Measurements from ENCODE around the gene TOMT. TPM values are rescaled to one million over a fixed set of nuclear protein-coding genes. Genes with fewer than 3 reads are reported as not detected.

Gene TOMT
- total and polyA plus RNA-seq, 2 donors (not counting 1 experiment from before 2014, with no cell fraction given) = not detected

DNA sequence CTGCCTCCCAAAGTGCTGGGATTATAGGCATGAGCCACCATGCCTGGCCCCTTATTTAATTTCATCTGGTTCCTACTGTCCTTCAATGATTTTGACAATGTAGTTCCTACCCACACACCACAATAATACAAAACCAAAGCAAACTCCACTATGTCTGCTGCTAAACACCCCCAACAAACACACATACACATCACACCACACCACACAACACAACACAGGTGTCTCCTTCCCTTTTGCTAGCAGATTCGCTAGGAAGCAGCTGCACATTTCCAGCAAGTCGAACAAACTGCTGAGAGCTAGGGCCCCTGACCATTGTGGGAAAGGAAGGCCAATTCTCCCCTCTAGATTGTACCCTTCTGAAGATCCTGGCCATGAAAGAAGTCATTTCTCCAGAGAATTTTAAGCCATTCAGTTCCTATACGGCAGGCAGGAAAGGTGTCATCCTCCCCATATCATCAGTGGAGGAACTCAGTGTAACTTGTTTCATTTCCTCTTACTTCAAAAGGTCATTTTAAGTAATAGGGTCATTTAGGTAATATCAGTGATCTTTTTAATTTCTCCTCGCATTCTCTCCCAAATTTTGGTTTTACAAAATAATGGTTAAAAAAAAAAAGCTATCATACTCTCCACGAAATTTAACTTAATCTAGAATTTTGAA lies 43.9 kb upstream of the TOMT start:
- Histone ChIP-seq H2AFZ (ENCODE audit: insufficient read depth, low read depth, low read length, poor library complexity, severe bottlenecking) (peak overlapping the region; percentile 57), H3K79me2 (ENCODE audit: control insufficient read depth, insufficient read depth, low read length) (peaks cover 19% of the 10 kb centered on the region), H3K4me1 (ENCODE audit: control insufficient read depth in 2 of 2, insufficient read depth in 2 of 2, low read length in 2 of 2) (peaks cover 7 to 10% of the 10 kb centered on the region in 2 donors), H3K36me3 (replicated peaks in 1 of 2; ENCODE audit: control extremely low read depth in 1 of 2, control insufficient read depth in 1 of 2, extremely low read depth in 1 of 2, insufficient read depth in 2 of 2, low read length in 1 of 2) (peaks cover 0 to 3% of the 10 kb centered on the region in 2 experiments), H3K4me3 (ENCODE audit: control extremely low read depth in 1 of 5, extremely low read depth in 1 of 5, insufficient read depth in 1 of 5, low read depth in 2 of 5, low read length in 4 of 5) (peak overlapping the region in 3 of 5 experiments; percentile 7 to 49 (median 22)), H3K27ac (ENCODE audit: low read length in 2 of 2) (peak overlapping the region; percentile 47 to 62), H4K20me1 (ENCODE audit: control insufficient read depth, insufficient read depth, low read length, poor library complexity, severe bottlenecking) (no peaks in the 10 kb centered on the region), H3K9me3 (ENCODE audit: control extremely low read depth in 1 of 3, control insufficient read depth in 2 of 3, insufficient read depth in 1 of 3, low read length in 2 of 3) (no peaks in the 10 kb centered on the region), H3K4me2 (replicated peaks; ENCODE audit: low read depth, low read length, poor library complexity, severe bottlenecking) (peak overlapping the region; percentile 62), H3K9ac (ENCODE audit: low read length) (peak overlapping the region; percentile 40), H3K27me3 (replicated peaks in 1 of 4; ENCODE audit: control extremely low read depth in 1 of 4, control insufficient read depth in 3 of 4, insufficient read depth in 4 of 4, low read length in 3 of 4) (no peaks in the 10 kb centered on the region)
- WGBS (ENCODE audit: insufficient coverage) = 69% methylated on average over 2 of the region's 5 CpGs
- ATAC-seq (ENCODE audit: low read depth) (no peak), DNase-seq (peak; percentile 63)
- peak overlapping the region; percentile 9 for H3K4me3 Mint-ChIP-seq
- intact Hi-C loops (cut with micrococcal nuclease) = no loop called here
- H3K27me3 Mint-ChIP-seq = no peaks in the 10 kb centered on the region
- no peaks in the 10 kb centered on the region for H3K9me3 Mint-ChIP-seq (ENCODE audit: insufficient read depth)
- ChIA-PET POLR2A (interaction anchor here (0.6 kb wide), 1 partner anchor 22 kb away, joined by 4 read pairs; no protein-coding TSS in a partner anchor), CTCF (interaction anchor here (0.7 to 2.1 kb wide), 9 partner anchors 10 to 83 kb away, joined by 3 to 8 read pairs (median 3); no protein-coding TSS in a partner anchor)
- H3K27ac Mint-ChIP-seq = peak overlapping the region; percentile 78
- TF ChIP-seq EZH2 (IDR thresholded peaks at IDR 0.05; ENCODE audit: borderline replicate concordance, insufficient read depth, low read depth, low read length, poor library complexity, severe bottlenecking) = no peak
- TF ChIP-seq, protein P1, sequence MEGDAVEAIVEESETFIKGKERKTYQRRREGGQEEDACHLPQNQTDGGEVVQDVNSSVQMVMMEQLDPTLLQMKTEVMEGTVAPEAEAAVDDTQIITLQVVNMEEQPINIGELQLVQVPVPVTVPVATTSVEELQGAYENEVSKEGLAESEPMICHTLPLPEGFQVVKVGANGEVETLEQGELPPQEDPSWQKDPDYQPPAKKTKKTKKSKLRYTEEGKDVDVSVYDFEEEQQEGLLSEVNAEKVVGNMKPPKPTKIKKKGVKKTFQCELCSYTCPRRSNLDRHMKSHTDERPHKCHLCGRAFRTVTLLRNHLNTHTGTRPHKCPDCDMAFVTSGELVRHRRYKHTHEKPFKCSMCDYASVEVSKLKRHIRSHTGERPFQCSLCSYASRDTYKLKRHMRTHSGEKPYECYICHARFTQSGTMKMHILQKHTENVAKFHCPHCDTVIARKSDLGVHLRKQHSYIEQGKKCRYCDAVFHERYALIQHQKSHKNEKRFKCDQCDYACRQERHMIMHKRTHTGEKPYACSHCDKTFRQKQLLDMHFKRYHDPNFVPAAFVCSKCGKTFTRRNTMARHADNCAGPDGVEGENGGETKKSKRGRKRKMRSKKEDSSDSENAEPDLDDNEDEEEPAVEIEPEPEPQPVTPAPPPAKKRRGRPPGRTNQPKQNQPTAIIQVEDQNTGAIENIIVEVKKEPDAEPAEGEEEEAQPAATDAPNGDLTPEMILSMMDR (IDR thresholded peaks at IDR 0.05) = no peak
- H3K4me1 Mint-ChIP-seq = peaks cover 7% of the 10 kb centered on the region

DNA sequence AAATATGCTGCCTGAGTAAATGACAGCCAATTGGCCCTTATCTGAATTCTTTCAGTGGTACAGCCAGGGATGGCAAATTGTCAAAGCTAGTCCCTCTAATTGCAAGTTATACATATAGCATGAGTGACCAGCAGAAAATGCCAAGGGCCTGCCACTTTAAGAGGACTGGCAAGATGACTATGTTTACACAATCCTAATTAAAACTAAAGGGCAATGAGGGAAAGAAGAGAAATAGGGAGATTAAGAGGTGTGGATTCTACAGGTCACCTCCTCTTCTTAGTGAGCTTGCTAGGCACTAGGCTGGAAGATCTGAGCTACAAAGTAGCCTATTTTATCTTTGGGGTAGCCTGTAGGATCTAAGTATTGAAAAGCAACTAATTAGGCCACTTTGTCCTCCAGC lies 38.9 kb upstream of the TOMT start:
- Histone ChIP-seq H3K4me3 (ENCODE audit: control extremely low read depth in 1 of 5, extremely low read depth in 1 of 5, insufficient read depth in 1 of 5, low read depth in 2 of 5, low read length in 4 of 5) (no peak overlapping the region), H3K79me2 (ENCODE audit: control insufficient read depth, insufficient read depth, low read length) (peaks cover 34% of the 10 kb centered on the region), H3K9me3 (ENCODE audit: control extremely low read depth in 1 of 3, control insufficient read depth in 2 of 3, insufficient read depth in 1 of 3, low read length in 2 of 3) (no peaks in the 10 kb centered on the region), H2AFZ (ENCODE audit: insufficient read depth, low read depth, low read length, poor library complexity, severe bottlenecking) (no peak overlapping the region), H3K4me2 (replicated peaks; ENCODE audit: low read depth, low read length, poor library complexity, severe bottlenecking) (no peak overlapping the region), H3K27ac (ENCODE audit: low read length in 2 of 2) (no peak overlapping the region), H3K27me3 (replicated peaks in 1 of 4; ENCODE audit: control extremely low read depth in 1 of 4, control insufficient read depth in 3 of 4, insufficient read depth in 4 of 4, low read length in 3 of 4) (no peaks in the 10 kb centered on the region), H4K20me1 (ENCODE audit: control insufficient read depth, insufficient read depth, low read length, poor library complexity, severe bottlenecking) (no peaks in the 10 kb centered on the region), H3K36me3 (replicated peaks in 1 of 2; ENCODE audit: control extremely low read depth in 1 of 2, control insufficient read depth in 1 of 2, extremely low read depth in 1 of 2, insufficient read depth in 2 of 2, low read length in 1 of 2) (peaks cover 0 to 3% of the 10 kb centered on the region in 2 experiments), H3K9ac (ENCODE audit: low read length) (no peak overlapping the region), H3K4me1 (ENCODE audit: control insufficient read depth in 2 of 2, insufficient read depth in 2 of 2, low read length in 2 of 2) (peaks cover 15 to 22% of the 10 kb centered on the region in 2 donors)
- H3K4me1 Mint-ChIP-seq = peaks cover 16% of the 10 kb centered on the region
- ATAC-seq (ENCODE audit: low read depth) = no peak
- no peak overlapping the region for H3K27ac Mint-ChIP-seq
- ChIA-PET POLR2A (no interaction called here), CTCF (interaction anchor here (1.5 kb wide), 1 partner anchor 24 kb away, joined by 4 read pairs; no protein-coding TSS in a partner anchor)
- no peak overlapping the region for H3K4me3 Mint-ChIP-seq
- TF ChIP-seq, protein P1 (IDR thresholded peaks at IDR 0.05) = no peak
- TF ChIP-seq EZH2 (IDR thresholded peaks at IDR 0.05; ENCODE audit: borderline replicate concordance, insufficient read depth, low read depth, low read length, poor library complexity, severe bottlenecking) = no peak
- H3K27me3 Mint-ChIP-seq = no peaks in the 10 kb centered on the region
- H3K9me3 Mint-ChIP-seq (ENCODE audit: insufficient read depth) = no peaks in the 10 kb centered on the region
- DNase-seq = no peak
- intact Hi-C loops (cut with micrococcal nuclease) = no loop called here
